Liver (tissue), 9 donors: ENCODE measurements around the gene LRTM1. TPM values are rescaled to one million over a fixed set of nuclear protein-coding genes. Genes with fewer than 3 reads are reported as not detected.
A peak's percentile ranks its signal among the peaks of the same experiment; 100 is the strongest.

ENCODE experiments used
- DNase-seq: peaks from one replicate; pipeline ENCODE4 v3.0.0-alpha.2; 2017; ENCODE audit warnings: low spot score
- H3K27ac ChIP-seq, 2 donors: one replicate each; pipeline ENCODE4 v1.7.0; 2013; ENCODE audit warnings: inconsistent platforms in 2 of 2, low read length in 2 of 2, control low read depth in 1 of 2, low read depth in 1 of 2, mild to moderate bottlenecking in 1 of 2
- H3K27me3 ChIP-seq, 4 donors: one replicate each; pipeline versions ENCODE4 v1.6.1 to v1.7.0; 2013; ENCODE audit warnings: low read length in 3 of 4, inconsistent platforms in 1 of 4, mild to moderate bottlenecking in 1 of 4, moderate library complexity in 1 of 4; ENCODE audit not compliant: control insufficient read depth in 4 of 4, insufficient read depth in 4 of 4
- H3K36me3 ChIP-seq, 4 donors: one replicate each; pipeline versions ENCODE4 v1.6.1 to v1.7.0; 2013; ENCODE audit warnings: low read length in 3 of 4, mild to moderate bottlenecking in 3 of 4, low read depth in 1 of 4, moderate library complexity in 1 of 4; ENCODE audit not compliant: control insufficient read depth in 4 of 4, insufficient read depth in 3 of 4
- H3K4me1 ChIP-seq, 4 donors: one replicate each; pipeline versions ENCODE4 v1.6.1 to v1.7.0; 2013; ENCODE audit warnings: low read length in 3 of 4, mild to moderate bottlenecking in 3 of 4, moderate library complexity in 1 of 4; ENCODE audit not compliant: control insufficient read depth in 4 of 4, insufficient read depth in 4 of 4
- H3K4me3 ChIP-seq, 3 donors: one replicate each; pipeline versions ENCODE4 v1.6.1 to v1.7.0; 2013; ENCODE audit warnings: low read length in 3 of 3, control low read depth in 1 of 3, low read depth in 1 of 3, mild to moderate bottlenecking in 1 of 3
- H3K9ac ChIP-seq, 2 donors: one replicate each; pipeline ENCODE4 v1.7.0; 2013; ENCODE audit warnings: low read length in 2 of 2, mild to moderate bottlenecking in 2 of 2, moderate library complexity in 2 of 2, control low read depth in 1 of 2, low read depth in 1 of 2
- H3K9me3 ChIP-seq, 4 donors: one replicate each; pipeline versions ENCODE4 v1.6.1 to v1.7.0; 2013; ENCODE audit warnings: low read length in 3 of 4; ENCODE audit not compliant: control insufficient read depth in 4 of 4
- EGR1 ChIP-seq, 2 donors: IDR thresholded peaks; 2 replicates each; pipeline ENCODE4 v1.6.1; 2016 to 2018; ENCODE audit warnings: antibody characterized with exemption in 2 of 2, low read depth in 2 of 2
- FOXA1 ChIP-seq: IDR thresholded peaks from 2 replicates; pipeline ENCODE4 v1.6.1; 2016; ENCODE audit warnings: antibody characterized with exemption
- FOXA2 ChIP-seq: IDR thresholded peaks from 2 replicates; pipeline ENCODE4 v1.6.1; 2016; ENCODE audit warnings: antibody characterized with exemption
- GABPA ChIP-seq, 2 donors: IDR thresholded peaks in 1 of 2; conservative IDR thresholded peaks in 1 of 2; 2 replicates each; pipeline ENCODE4 v1.6.1; 2016; ENCODE audit warnings: antibody characterized with exemption in 2 of 2, mild to moderate bottlenecking in 1 of 2, moderate library complexity in 1 of 2
- HNF4A ChIP-seq, 2 donors: conservative IDR thresholded peaks; 2 replicates each; pipeline ENCODE4 v1.6.1; 2016; ENCODE audit warnings: antibody characterized with exemption in 2 of 2, mild to moderate bottlenecking in 2 of 2
- HNF4G ChIP-seq: IDR thresholded peaks from 2 replicates; pipeline ENCODE4 v1.6.1; 2016; ENCODE audit warnings: antibody characterized with exemption
- NR2F2 ChIP-seq: IDR thresholded peaks from 2 replicates; pipeline ENCODE4 v1.6.1; 2016; ENCODE audit warnings: antibody characterized with exemption
- RAD21 ChIP-seq, 2 donors: IDR thresholded peaks; 2 replicates each; pipeline ENCODE4 v1.6.1; 2016; ENCODE audit warnings: antibody characterized with exemption in 2 of 2, mild to moderate bottlenecking in 2 of 2
- RXRA ChIP-seq, 2 donors: IDR thresholded peaks; 2 replicates each; pipeline ENCODE4 v1.6.1; 2017 to 2018; ENCODE audit warnings: antibody characterized with exemption in 2 of 2, mild to moderate bottlenecking in 1 of 2
- SP1 ChIP-seq: IDR thresholded peaks from 2 replicates; pipeline ENCODE4 v1.6.1; 2018; ENCODE audit warnings: antibody characterized with exemption, mild to moderate bottlenecking
- TAF1 ChIP-seq: conservative IDR thresholded peaks from 2 replicates; pipeline ENCODE4 v1.6.1; 2016; ENCODE audit warnings: antibody characterized with exemption, mild to moderate bottlenecking
- YY1 ChIP-seq: IDR thresholded peaks from 2 replicates; pipeline ENCODE4 v1.6.1; 2016; ENCODE audit warnings: antibody characterized with exemption, mild to moderate bottlenecking
- WGBS: extraction: QIAGEN DNeasy Blood & Tissue Kit; methylation state at CpG from one replicate; pipeline ENCODE4 v1.1.7; 2013; 5-methylcytosine and 5-hydroxymethylcytosine counted together
- polyA plus RNA-seq, 2 donors: library from polyadenylated mRNA; stranded (reverse) in 1 of 2; unstranded in 1 of 2; fragments of 200-250 nt in 1 of 2; fragments of >200 nt in 1 of 2; fragmentation: Nextera tagmentation in 1 of 2; extraction: Ambion mirVana in 1 of 2; gene quantifications; one replicate each; pipeline versions ENCODE4 v1.2.1 to v1.2.3, GENCODE V29; 2013 to 2015
- total RNA-seq, 2 donors: library from RNA; depleted of rRNA; stranded (reverse); fragments of >200 nt; gene quantifications; one replicate each; pipeline ENCODE4 v1.2.3, GENCODE V29; 2014
- TF ChIP-seq, protein P1 (sequence below): fragments of 150-350 bp; IDR thresholded peaks from 2 replicates; pipeline ENCODE4 v1.5.1; 2017; ENCODE audit warnings: improper control_type of control experiment, low read depth, low read length; ENCODE audit not compliant: missing input control
- TF ChIP-seq, protein P2 (sequence below): IDR thresholded peaks from 2 replicates; pipeline ENCODE4 v1.6.1; 2016; ENCODE audit warnings: antibody characterized with exemption
- TF ChIP-seq, protein P3 (sequence below): IDR thresholded peaks from 2 replicates; pipeline ENCODE4 v1.6.1; 2016; ENCODE audit warnings: antibody characterized with exemption, mild to moderate bottlenecking
- TF ChIP-seq, protein P4 (sequence below): IDR thresholded peaks from 2 replicates; pipeline ENCODE4 v1.6.1; 2016; ENCODE audit warnings: antibody characterized with exemption
- donor health status: healthy.
- donor health status: healthy.
- donor health status: healthy.
- donor health status: healthy.
- donor health status: healthy.

The LRTM1 gene
- total and polyA plus RNA-seq, 4 donors: not detected

DNA sequence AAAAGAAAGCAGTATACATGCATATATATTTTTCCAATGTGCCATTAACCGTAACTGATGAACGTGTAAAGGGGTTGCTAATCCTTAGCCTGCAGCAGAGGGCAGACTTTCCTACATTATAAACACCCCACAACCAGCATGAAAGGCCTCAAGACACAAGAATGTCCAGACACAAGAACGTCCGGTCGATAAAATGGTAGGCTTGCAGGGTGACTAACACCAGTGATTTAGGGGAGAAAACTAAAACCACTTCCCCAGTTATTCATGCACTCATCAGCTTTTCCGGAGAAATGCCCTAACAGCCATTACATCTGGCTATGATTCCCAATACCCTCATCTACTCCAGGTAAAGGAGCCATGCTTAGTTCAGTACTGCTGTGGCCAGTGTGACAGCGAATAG, 57.4 kb downstream of the LRTM1 start:
- H3K4me1 ChIP-seq: no peaks in the 10 kb centered on the region
- no peaks in the 10 kb centered on the region for H3K9me3 ChIP-seq
- no peak overlapping the region for H3K27ac ChIP-seq
- WGBS: 46% methylated on average over 7 of the region's 7 CpGs
- no peaks in the 10 kb centered on the region for H3K36me3 ChIP-seq
- no peak overlapping the region for H3K4me3 ChIP-seq
- no peak for DNase-seq
- no peak overlapping the region for H3K9ac ChIP-seq
- TF ChIP-seq NR2F2: no peak
- TF ChIP-seq HNF4G: no peak
- no peak for TF ChIP-seq GABPA (IDR thresholded peaks at IDR 0.05 in 1 of 2, conservative IDR thresholded peaks at IDR 0.05 in 1 of 2)
- TF ChIP-seq EGR1 (IDR thresholded peaks at IDR 0.05; ENCODE audit: low read depth in 2 of 2): no peak
- TF ChIP-seq FOXA1: no peak
- TF ChIP-seq RXRA (IDR thresholded peaks at IDR 0.05): no peak
- no peak for TF ChIP-seq HNF4A (conservative IDR thresholded peaks at IDR 0.05)
- no peak for TF ChIP-seq TAF1
- TF ChIP-seq, protein P1, sequence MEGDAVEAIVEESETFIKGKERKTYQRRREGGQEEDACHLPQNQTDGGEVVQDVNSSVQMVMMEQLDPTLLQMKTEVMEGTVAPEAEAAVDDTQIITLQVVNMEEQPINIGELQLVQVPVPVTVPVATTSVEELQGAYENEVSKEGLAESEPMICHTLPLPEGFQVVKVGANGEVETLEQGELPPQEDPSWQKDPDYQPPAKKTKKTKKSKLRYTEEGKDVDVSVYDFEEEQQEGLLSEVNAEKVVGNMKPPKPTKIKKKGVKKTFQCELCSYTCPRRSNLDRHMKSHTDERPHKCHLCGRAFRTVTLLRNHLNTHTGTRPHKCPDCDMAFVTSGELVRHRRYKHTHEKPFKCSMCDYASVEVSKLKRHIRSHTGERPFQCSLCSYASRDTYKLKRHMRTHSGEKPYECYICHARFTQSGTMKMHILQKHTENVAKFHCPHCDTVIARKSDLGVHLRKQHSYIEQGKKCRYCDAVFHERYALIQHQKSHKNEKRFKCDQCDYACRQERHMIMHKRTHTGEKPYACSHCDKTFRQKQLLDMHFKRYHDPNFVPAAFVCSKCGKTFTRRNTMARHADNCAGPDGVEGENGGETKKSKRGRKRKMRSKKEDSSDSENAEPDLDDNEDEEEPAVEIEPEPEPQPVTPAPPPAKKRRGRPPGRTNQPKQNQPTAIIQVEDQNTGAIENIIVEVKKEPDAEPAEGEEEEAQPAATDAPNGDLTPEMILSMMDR: peak; percentile 30
- no peak for TF ChIP-seq YY1
- TF ChIP-seq, protein P2, sequence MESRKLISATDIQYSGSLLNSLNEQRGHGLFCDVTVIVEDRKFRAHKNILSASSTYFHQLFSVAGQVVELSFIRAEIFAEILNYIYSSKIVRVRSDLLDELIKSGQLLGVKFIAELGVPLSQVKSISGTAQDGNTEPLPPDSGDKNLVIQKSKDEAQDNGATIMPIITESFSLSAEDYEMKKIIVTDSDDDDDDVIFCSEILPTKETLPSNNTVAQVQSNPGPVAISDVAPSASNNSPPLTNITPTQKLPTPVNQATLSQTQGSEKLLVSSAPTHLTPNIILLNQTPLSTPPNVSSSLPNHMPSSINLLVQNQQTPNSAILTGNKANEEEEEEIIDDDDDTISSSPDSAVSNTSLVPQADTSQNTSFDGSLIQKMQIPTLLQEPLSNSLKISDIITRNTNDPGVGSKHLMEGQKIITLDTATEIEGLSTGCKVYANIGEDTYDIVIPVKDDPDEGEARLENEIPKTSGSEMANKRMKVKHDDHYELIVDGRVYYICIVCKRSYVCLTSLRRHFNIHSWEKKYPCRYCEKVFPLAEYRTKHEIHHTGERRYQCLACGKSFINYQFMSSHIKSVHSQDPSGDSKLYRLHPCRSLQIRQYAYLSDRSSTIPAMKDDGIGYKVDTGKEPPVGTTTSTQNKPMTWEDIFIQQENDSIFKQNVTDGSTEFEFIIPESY: no peak
- no peak for TF ChIP-seq FOXA2
- TF ChIP-seq RAD21 (IDR thresholded peaks at IDR 0.05): peak; percentile 62 to 63
- TF ChIP-seq, protein P3, sequence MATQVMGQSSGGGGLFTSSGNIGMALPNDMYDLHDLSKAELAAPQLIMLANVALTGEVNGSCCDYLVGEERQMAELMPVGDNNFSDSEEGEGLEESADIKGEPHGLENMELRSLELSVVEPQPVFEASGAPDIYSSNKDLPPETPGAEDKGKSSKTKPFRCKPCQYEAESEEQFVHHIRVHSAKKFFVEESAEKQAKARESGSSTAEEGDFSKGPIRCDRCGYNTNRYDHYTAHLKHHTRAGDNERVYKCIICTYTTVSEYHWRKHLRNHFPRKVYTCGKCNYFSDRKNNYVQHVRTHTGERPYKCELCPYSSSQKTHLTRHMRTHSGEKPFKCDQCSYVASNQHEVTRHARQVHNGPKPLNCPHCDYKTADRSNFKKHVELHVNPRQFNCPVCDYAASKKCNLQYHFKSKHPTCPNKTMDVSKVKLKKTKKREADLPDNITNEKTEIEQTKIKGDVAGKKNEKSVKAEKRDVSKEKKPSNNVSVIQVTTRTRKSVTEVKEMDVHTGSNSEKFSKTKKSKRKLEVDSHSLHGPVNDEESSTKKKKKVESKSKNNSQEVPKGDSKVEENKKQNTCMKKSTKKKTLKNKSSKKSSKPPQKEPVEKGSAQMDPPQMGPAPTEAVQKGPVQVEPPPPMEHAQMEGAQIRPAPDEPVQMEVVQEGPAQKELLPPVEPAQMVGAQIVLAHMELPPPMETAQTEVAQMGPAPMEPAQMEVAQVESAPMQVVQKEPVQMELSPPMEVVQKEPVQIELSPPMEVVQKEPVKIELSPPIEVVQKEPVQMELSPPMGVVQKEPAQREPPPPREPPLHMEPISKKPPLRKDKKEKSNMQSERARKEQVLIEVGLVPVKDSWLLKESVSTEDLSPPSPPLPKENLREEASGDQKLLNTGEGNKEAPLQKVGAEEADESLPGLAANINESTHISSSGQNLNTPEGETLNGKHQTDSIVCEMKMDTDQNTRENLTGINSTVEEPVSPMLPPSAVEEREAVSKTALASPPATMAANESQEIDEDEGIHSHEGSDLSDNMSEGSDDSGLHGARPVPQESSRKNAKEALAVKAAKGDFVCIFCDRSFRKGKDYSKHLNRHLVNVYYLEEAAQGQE: no peak
- no peak for TF ChIP-seq SP1
- TF ChIP-seq, protein P4, sequence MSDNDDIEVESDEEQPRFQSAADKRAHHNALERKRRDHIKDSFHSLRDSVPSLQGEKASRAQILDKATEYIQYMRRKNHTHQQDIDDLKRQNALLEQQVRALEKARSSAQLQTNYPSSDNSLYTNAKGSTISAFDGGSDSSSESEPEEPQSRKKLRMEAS: no peak
- peaks cover 0 to 7% (median 0%) of the 10 kb centered on the region in 4 donors for H3K27me3 ChIP-seq
